Gastrocnemius medialis (tissue), 4 donors: ENCODE results near the gene EIF5. TPM values are rescaled to one million over a fixed set of nuclear protein-coding genes. Genes with fewer than 3 reads are reported as not detected.

Experiments
- ATAC-seq, 2 donors: fragments of 150-250 bp; one replicate each; pipeline ENCODE4 v1.9.1; 2016
- DNase-seq, 2 donors: peaks; one replicate each; pipeline ENCODE4 v3.0.0-alpha.2; 2019
- H3K27ac ChIP-seq, 4 donors: fragments of 200-600 bp; sonication (generic); 1 replicate in 1 of 4; 2 replicates in 3 of 4; pipeline ENCODE4 v1.5.1; 2016 to 2018; ENCODE audit warnings: mild to moderate bottlenecking in 2 of 4, moderate library complexity in 1 of 4
- H3K27me3 ChIP-seq, 3 donors: fragments of 200-600 bp; sonication (generic) in 2 of 3; 1 replicate in 1 of 3; 2 replicates in 2 of 3; pipeline versions ENCODE4 v1.5.1 to v1.6.0; 2016 to 2019; ENCODE audit warnings: mild to moderate bottlenecking in 1 of 3, moderate library complexity in 1 of 3
- H3K36me3 ChIP-seq, 2 donors: fragments of 200-600 bp; sonication (generic) in 1 of 2; one replicate each; pipeline ENCODE4 v1.5.1; 2017 to 2018
- H3K4me1 ChIP-seq, 2 donors: fragments of 200-600 bp; sonication (generic) in 1 of 2; one replicate each; pipeline ENCODE4 v1.5.1; 2016 to 2017; ENCODE audit warnings: mild to moderate bottlenecking in 2 of 2
- H3K4me3 ChIP-seq, 4 donors: fragments of 200-600 bp; sonication (generic) in 3 of 4; 1 replicate in 1 of 4; 2 replicates in 3 of 4; pipeline ENCODE4 v1.5.1; 2016 to 2019; ENCODE audit warnings: mild to moderate bottlenecking in 2 of 4
- H3K9me3 ChIP-seq, 3 donors: fragments of 200-600 bp; sonication (generic) in 2 of 3; 1 replicate in 1 of 3; 2 replicates in 2 of 3; pipeline ENCODE4 v1.5.1; 2016 to 2019
- CTCF ChIP-seq, 5 experiments: fragments of 450-650 bp in 3 of 5; fragments of 200-600 bp in 2 of 5; sonication (generic) in 2 of 5; IDR thresholded peaks in 4 of 5; conservative IDR thresholded peaks in 1 of 5; 1 replicate in 4 of 5; 2 replicates in 1 of 5; pipeline ENCODE4 v1.5.1; 2016 to 2019; ENCODE audit warnings: antibody characterized with exemption in 5 of 5, mild to moderate bottlenecking in 3 of 5, moderate library complexity in 3 of 5
- POLR2A ChIP-seq, 2 donors: fragments of 450-650 bp; IDR thresholded peaks; one replicate each; pipeline ENCODE4 v1.6.1; 2017; ENCODE audit warnings: antibody characterized with exemption in 2 of 2, mild to moderate bottlenecking in 2 of 2, moderate library complexity in 2 of 2
- in situ Hi-C, 4 donors: fragments of 200-750 bp; cut with MboI; loops; one replicate each; pipeline versions ENCODE4 v1.15.0 to v1.8.0; 2017; ENCODE audit warnings: low sequenced_read_pairs in 4 of 4
- intact Hi-C: fragments of 100-400 bp; cut with DNase I; formaldehyde crosslinking; loops from one replicate; pipeline ENCODE4 v1.15.1; 2023; ENCODE audit warnings: low total_unique reads
- total RNA-seq, 4 donors: library from RNA; depleted of rRNA; stranded (reverse); fragments of >200 nt; gene quantifications; one replicate each; pipeline versions ENCODE4 v1.1.0 to v1.2.3, GENCODE V29; 2016

EIF5 gene
- total RNA-seq, 4 donors from 2014 or later: 313 to 538 (median 374) TPM

DNA sequence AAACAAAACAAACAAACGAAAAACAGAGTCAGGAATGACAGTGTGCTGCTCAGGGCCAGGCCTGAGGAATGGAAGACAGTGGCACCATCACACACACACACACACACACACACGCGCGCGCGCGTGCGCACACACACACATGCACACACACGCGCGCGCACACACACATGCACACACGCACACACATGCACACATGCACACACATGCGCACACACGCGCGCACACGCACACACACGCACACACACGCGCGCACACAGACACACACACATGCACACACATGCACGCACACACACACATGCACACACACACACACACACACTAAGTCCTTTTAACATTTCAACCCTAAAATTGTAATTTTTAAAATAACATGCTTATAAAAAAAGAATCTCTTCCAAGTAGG, 38.0 kb downstream of the EIF5 start:
- no peaks in the 10 kb centered on the region for H3K9me3 ChIP-seq
- TF ChIP-seq CTCF (IDR thresholded peaks at IDR 0.05 in 4 of 5, conservative IDR thresholded peaks at IDR 0.05 in 1 of 5): no peak
- TF ChIP-seq POLR2A (IDR thresholded peaks at IDR 0.05): no peak
- no peak overlapping the region for H3K27ac ChIP-seq
- in situ Hi-C loops: no loop called here
- no peak overlapping the region for H3K4me3 ChIP-seq
- H3K36me3 ChIP-seq: no peaks in the 10 kb centered on the region
- DNase-seq (no peak), ATAC-seq (no peak)
- no peaks in the 10 kb centered on the region for H3K4me1 ChIP-seq
- no peaks in the 10 kb centered on the region for H3K27me3 ChIP-seq
- intact Hi-C loops: no loop called here

- ATAC-seq: no peak
- Histone ChIP-seq H3K27ac (no peak overlapping the region), H3K4me1 (no peaks in the 10 kb centered on the region), H3K4me3 (no peak overlapping the region), H3K9me3 (no peaks in the 10 kb centered on the region), H3K27me3 (no peaks in the 10 kb centered on the region), H3K36me3 (no peaks in the 10 kb centered on the region)
- in situ Hi-C loops: no loop called here
- no peak for TF ChIP-seq CTCF (IDR thresholded peaks at IDR 0.05 in 4 of 5, conservative IDR thresholded peaks at IDR 0.05 in 1 of 5)
- no peak for TF ChIP-seq POLR2A (IDR thresholded peaks at IDR 0.05)
- no peak for DNase-seq
- intact Hi-C loops: no loop called here
These were observed 38.7 kb downstream of the EIF5 start for GRCh38 chr14:103372552-103373304.

- Histone ChIP-seq H3K36me3 (no peaks in the 10 kb centered on the region), H3K4me1 (no peaks in the 10 kb centered on the region), H3K9me3 (no peaks in the 10 kb centered on the region), H3K27ac (peak overlapping the region in 1 of 4 donors; percentile 49), H3K27me3 (no peaks in the 10 kb centered on the region), H3K4me3 (peak overlapping the region in 1 of 4 donors; percentile 18)
- in situ Hi-C loops (no loop called here), intact Hi-C loops (no loop called here)
- TF ChIP-seq POLR2A (IDR thresholded peaks at IDR 0.05) (no peak), CTCF (IDR thresholded peaks at IDR 0.05 in 4 of 5, conservative IDR thresholded peaks at IDR 0.05 in 1 of 5) (no peak)
- DNase-seq (peak in 1 of 2 donors; percentile 60), ATAC-seq (peak in 1 of 2 donors; percentile 66)
These were observed 40.1 kb downstream of the EIF5 start for GRCh38 chr14:103374121-103374520.

DNA sequence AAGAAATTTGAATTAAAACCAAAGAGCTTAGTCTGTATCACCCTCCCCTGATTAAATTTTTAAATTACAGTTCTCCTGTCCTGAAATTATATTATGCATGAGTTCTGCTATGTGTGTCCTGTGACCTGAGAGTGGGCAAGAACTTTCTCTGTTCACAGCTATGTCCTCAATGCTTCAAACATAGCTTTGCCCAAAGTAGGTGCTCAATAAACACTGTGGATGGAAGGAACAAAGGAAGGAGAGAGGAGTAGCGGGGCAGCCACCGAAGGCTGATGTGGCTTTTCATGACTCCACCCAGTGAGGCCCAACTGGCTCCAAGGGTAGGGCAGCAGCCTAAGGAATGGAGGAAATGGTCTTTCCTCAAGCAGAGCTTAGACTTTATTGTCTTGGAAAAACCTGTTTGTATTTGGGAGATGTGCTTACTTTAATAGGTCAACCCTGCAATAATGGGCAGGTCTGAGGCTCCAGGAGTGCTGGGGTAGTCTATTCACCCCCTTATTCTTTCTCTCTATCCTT, 43.5 kb downstream of the EIF5 start:
- no peak overlapping the region for H3K27ac ChIP-seq
- no peaks in the 10 kb centered on the region for H3K9me3 ChIP-seq
- in situ Hi-C loops (no loop called here), intact Hi-C loops (no loop called here)
- no peak overlapping the region for H3K4me3 ChIP-seq
- DNase-seq (no peak), ATAC-seq (no peak)
- TF ChIP-seq CTCF (IDR thresholded peaks at IDR 0.05 in 4 of 5, conservative IDR thresholded peaks at IDR 0.05 in 1 of 5) (no peak), POLR2A (IDR thresholded peaks at IDR 0.05) (no peak)
- no peaks in the 10 kb centered on the region for H3K4me1 ChIP-seq
- H3K36me3 ChIP-seq: no peaks in the 10 kb centered on the region
- H3K27me3 ChIP-seq: no peaks in the 10 kb centered on the region
